GM23248 (cell line): ENCODE measurements around the gene FSTL4.

Experiments
- EZH2 ChIP-seq: fragments of 200-600 bp; sonication (generic); IDR thresholded peaks from 2 replicates; pipeline ENCODE4 v1.6.1; 2018; ENCODE audit warnings: antibody characterized with exemption, mild to moderate bottlenecking; ENCODE audit not compliant: insufficient read depth, poor library complexity, severe bottlenecking
- EZH2phosphoT487 ChIP-seq: fragments of 200-600 bp; sonication (generic); IDR thresholded peaks from 2 replicates; pipeline ENCODE4 v1.6.1; 2018; ENCODE audit warnings: antibody characterized with exemption, moderate library complexity, mild to moderate bottlenecking, low read depth; ENCODE audit not compliant: insufficient read depth

GRCh38 chr5:133235696-133236426, 376.5 kb downstream of the FSTL4 start:
- no peak for TF ChIP-seq EZH2phosphoT487
- no peak for TF ChIP-seq EZH2
